Measurements from ENCODE around the gene FAF1.

GRCh38 chr1:50481142-50481736, 478.8 kb downstream of the FAF1 start:
- no peak for TF ChIP-seq GATA2 (IDR thresholded peaks at IDR 0.05; ENCODE audit: low read depth, low read length)
- TF ChIP-seq GATA3 (IDR thresholded peaks at IDR 0.05; ENCODE audit: low read depth, low read length), result no peak

Measured in SH-SY5Y (cell line).